T-helper 1 cell treated with Interleukin-12 subunit alpha and Interleukin-12 subunit beta and Interleukin-4 antibody, amounts not matched to agents 30 μg/mL and 1 μg/mL, for 36 hours (primary cell): ENCODE data around the gene IFNLR1.

Experiments used
- H3K27ac Mint-ChIP-seq: one replicate; pipeline ENCODE4 v1.8.0; 2021; ENCODE audit warnings: mild to moderate bottlenecking, mixed read lengths
- H3K27me3 Mint-ChIP-seq: one replicate; pipeline ENCODE4 v1.8.0; 2021; ENCODE audit warnings: low read depth, mixed read lengths
- H3K36me3 Mint-ChIP-seq: one replicate; pipeline ENCODE4 v1.8.0; 2021; ENCODE audit warnings: low read depth, mixed read lengths
- H3K4me1 Mint-ChIP-seq: one replicate; pipeline ENCODE4 v1.8.0; 2021; ENCODE audit warnings: low read depth, mixed read lengths
- H3K4me3 Mint-ChIP-seq: one replicate; pipeline ENCODE4 v1.8.0; 2021; ENCODE audit warnings: mild to moderate bottlenecking, moderate library complexity, mixed read lengths
- H3K9me3 Mint-ChIP-seq: one replicate; pipeline ENCODE4 v1.8.0; 2021; ENCODE audit warnings: mixed read lengths

IFNLR1 gene

DNA sequence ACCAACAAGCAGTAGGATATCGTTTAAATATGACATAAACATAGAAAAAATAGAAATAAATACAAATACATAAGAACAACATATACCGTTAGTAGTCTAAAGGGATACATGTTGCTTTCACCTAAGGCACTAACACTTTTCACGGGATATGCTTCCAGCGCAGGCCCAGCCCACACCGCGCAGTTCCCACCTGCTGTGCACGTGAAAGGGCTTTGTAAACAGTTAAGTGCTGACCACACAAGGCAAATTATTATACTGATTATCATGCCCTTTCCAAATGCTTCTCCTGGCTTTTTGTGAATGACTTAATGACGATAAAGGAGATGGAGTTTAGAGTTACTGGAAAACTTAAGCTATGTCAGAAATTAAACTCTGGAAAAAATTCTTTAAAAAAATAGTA is 32.9 kb downstream of the IFNLR1 start:
- Mint-ChIP-seq H3K27me3 (peaks cover 26% of the 10 kb centered on the region), H3K36me3 (no peaks in the 10 kb centered on the region), H3K27ac (no peak overlapping the region), H3K9me3 (no peaks in the 10 kb centered on the region), H3K4me3 (no peak overlapping the region), H3K4me1 (peaks cover 17% of the 10 kb centered on the region)

DNA sequence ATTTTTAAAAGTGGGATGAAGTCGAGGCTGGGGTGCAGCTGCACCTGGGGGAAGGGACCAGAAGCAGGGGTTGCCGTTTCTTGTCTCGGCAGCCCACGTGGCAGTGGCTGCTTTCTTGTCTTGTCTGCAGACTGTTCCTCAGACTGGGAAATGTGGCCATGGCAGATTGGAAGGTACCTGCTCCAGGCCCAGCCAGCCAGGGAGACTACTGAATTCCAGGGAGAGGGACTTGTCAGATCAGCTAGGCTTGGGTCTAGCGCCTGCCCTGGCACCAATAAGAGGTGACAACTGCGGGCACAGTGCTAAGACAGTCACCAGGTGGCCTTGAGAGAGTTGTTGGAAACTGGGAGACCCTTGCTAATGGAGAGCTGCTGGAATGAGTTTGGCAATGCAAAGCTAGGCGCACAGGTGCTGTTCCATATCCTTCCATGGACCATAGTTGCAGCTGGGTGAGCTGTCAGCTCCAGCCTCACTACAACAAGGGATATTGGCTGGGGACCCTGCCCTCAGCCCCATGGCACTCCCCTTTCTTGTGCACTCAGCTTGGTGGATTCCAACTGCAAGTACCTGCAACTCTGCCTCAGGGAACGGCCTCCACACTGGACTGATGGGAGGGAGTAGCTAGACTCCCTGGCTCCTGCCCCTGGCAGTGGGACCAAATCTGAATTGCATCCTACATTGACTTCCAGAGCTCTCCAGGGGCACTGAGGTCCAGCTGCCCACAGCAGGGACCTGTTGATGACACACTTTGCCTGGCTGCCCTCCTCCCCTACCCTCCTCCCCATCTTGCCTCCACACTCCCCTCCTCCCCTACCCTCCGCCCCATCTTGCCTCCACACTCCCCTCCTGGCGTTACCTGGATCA is 34.2 kb downstream of the IFNLR1 start:
- no peaks in the 10 kb centered on the region for H3K36me3 Mint-ChIP-seq
- no peak overlapping the region for H3K27ac Mint-ChIP-seq
- no peaks in the 10 kb centered on the region for H3K9me3 Mint-ChIP-seq
- H3K4me3 Mint-ChIP-seq = no peak overlapping the region
- H3K27me3 Mint-ChIP-seq = peaks cover 32% of the 10 kb centered on the region
- peaks cover 17% of the 10 kb centered on the region for H3K4me1 Mint-ChIP-seq

DNA sequence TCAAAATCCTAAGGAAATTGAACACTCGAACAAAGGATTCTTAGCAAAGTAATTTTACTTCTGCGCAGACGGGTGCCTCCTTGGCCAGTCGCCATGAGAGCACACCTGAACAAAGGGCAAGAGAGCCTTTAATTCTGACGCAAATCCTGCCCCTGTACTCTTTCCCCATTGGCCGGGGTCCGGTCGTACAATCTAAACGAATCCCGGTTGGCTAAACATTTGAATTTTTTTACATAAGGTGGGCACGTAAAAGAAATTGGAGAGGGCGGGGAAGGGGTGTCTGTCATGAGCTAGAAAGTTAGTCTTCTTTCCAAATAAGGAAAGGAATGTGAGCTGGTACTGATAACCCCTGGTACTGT is 35.9 kb downstream of the IFNLR1 start:
- peaks cover 41% of the 10 kb centered on the region for H3K27me3 Mint-ChIP-seq
- no peaks in the 10 kb centered on the region for H3K36me3 Mint-ChIP-seq
- H3K4me3 Mint-ChIP-seq = no peak overlapping the region
- H3K27ac Mint-ChIP-seq = no peak overlapping the region
- no peaks in the 10 kb centered on the region for H3K9me3 Mint-ChIP-seq
- peaks cover 17% of the 10 kb centered on the region for H3K4me1 Mint-ChIP-seq

DNA sequence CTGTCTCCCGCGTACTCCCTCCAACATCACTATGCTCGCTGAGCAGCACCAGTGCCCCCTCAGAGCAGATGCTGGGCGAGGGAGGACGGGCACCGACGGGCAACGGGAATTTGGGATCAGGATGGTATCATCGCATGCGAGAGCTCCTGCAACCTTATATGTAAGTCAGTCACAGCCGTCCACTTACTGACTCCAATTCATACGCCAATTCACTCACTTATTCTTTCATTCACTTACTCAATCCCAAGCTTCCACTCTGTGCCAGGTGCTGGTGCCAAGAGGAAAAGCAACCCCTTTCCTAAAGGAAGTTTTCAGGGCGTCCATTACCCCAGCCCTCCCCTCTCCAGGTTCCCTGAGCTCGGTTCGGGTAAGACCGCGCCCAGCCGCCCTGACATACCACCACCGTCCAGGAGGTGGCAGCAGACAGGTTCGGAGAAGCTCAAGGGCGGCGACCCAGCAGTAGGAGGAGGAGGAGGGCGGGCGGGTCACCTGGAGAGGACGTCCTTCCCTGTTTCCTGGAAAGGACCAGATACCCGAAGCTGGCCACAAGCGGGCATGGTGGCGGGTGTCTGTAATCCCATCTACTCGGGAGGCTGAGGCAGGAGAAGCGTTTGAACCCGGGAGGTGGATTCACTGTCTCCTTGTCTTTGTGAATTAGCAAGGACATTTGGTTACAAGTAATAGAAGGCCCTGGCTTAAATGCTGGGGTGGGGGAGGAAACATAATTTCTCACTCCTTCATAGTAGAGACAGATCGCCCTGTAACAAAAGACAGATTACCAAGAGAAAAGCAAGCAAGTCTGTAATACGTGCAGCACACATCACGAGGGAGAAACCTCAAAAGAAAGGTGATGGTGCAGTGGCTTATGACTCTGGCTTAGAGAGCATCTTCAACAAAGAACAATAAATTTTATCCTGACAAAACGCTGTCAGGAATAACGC is 36.6 kb downstream of the IFNLR1 start:
- H3K4me3 Mint-ChIP-seq = peak overlapping the region; percentile 58
- H3K27me3 Mint-ChIP-seq = peaks cover 42% of the 10 kb centered on the region
- no peaks in the 10 kb centered on the region for H3K9me3 Mint-ChIP-seq
- H3K27ac Mint-ChIP-seq = no peak overlapping the region
- H3K36me3 Mint-ChIP-seq = no peaks in the 10 kb centered on the region
- peaks cover 17% of the 10 kb centered on the region for H3K4me1 Mint-ChIP-seq

DNA sequence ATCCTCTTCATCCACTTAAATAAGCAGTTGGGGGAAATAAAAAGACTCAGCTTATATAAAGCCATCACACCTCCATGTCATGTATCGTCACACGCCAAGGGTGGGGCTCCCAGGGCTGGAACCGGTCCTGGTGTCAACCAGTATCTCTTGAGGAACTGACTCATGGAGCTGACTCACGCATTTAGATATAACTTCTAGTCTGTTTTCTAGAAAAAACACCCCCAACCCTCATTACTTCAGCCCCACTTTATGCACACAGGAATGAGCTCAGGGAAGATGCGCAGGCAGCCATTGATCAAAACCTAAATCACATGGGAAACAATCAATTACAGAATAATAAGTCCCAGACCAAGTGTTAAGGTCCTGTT is 37.2 kb downstream of the IFNLR1 start:
- Mint-ChIP-seq H3K27me3 (peaks cover 42% of the 10 kb centered on the region), H3K4me1 (peaks cover 15% of the 10 kb centered on the region), H3K27ac (no peak overlapping the region), H3K4me3 (no peak overlapping the region), H3K9me3 (no peaks in the 10 kb centered on the region), H3K36me3 (no peaks in the 10 kb centered on the region)

DNA sequence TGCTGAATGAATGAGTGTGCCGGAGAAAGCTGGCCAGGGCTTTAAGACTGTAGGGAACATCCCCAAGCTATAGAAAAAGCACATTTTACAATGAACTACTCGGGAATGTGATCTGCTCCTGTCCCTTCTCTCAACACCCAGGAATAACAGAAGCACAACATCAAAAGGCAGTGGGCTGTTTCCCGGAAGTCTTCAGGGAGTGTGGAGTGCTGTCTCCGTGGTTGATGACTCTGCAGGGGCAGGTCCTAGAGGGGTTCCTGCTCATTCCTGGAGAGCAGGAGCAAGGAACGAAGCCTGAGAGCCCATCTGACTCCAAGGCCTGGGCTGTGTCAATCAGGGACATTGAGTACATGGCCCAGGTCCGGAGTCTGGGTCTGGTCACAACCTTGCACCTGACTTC is 39.3 kb downstream of the IFNLR1 start:
- no peaks in the 10 kb centered on the region for H3K9me3 Mint-ChIP-seq
- H3K4me3 Mint-ChIP-seq = no peak overlapping the region
- no peaks in the 10 kb centered on the region for H3K36me3 Mint-ChIP-seq
- H3K4me1 Mint-ChIP-seq = peaks cover 15% of the 10 kb centered on the region
- peaks cover 41% of the 10 kb centered on the region for H3K27me3 Mint-ChIP-seq
- no peak overlapping the region for H3K27ac Mint-ChIP-seq

DNA sequence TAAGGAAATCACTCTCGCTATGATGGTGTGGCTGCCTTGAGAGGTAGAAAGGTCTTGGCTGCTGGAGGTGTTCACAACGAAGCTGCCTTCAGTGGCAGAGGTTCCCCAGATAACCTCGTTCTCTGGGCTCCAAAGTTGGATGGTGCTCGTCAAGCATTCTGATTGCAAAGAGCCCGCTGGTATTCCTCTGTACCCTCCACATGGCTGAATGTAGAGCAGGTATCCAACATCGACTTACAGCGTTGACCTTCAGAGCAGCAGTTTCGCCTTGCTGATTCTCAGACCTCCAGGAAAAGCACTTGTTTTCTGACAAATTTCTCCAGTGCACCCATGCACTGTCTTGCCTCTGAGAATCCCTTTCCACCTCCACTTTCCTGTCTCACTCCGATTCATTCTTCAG is 39.9 kb downstream of the IFNLR1 start:
- Mint-ChIP-seq H3K27ac (no peak overlapping the region), H3K4me1 (peaks cover 15% of the 10 kb centered on the region), H3K9me3 (no peaks in the 10 kb centered on the region), H3K27me3 (peaks cover 39% of the 10 kb centered on the region), H3K36me3 (no peaks in the 10 kb centered on the region), H3K4me3 (no peak overlapping the region)

DNA sequence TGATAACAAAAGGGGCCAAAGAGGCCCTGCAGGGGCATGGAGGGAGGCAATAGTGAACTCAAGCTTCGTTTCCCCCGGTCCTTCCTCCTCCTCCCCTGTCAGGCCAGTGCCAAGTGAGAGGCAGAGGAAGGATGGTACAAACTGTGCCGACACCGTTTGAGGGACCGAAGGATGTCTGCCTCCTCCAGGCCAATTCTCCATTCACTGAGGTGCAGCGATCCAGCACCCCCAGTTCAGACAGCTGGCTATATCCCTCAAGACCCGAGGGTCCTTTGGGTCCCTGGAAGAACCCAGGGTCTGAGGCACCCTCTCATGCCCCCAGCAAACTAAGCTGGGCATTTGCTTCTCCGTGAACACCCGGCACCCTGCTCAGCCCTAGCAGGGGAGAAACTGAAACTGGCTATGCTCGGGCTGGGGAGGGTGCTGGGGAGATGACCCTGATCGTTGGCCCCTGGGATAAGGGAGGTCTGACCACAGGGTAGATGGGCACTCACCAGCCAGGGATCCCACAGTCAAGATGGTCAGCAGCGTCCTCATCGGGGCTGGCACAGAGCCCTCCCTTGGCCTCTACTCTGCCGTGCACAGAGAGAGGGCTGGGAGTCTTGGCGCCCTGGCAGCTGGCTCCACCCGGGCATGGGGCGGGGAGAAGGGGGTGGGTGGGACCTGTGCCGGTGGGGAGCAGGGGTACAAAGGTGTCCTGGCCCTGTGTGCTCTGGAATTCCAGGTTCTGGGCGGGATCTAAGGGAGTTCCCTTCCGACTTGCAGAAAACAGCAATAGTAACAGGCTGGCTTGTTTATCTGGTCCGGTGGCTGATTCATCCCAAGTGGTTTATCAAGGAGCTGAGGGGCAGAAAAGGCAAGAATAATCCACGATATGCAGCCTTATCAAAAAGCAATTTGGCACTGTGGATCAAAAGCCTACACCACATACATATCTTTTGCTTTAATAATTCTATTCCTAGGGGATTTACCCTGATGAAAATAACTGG is 44.2 kb downstream of the IFNLR1 start, which contains the start of gene IL22RA1:
Gene IL22RA1, minus strand, starts transcription at position 595 of the 989 bp plus-strand sequence. Its CDS starts 58 bp downstream, at position 537.
- no peak within 1 kb of the TSS for H3K4me3 Mint-ChIP-seq
- H3K4me1 Mint-ChIP-seq = peaks cover 2% of the 10 kb centered on the region
- no peaks in the 10 kb centered on the region for H3K36me3 Mint-ChIP-seq
- H3K27ac Mint-ChIP-seq = no peak within 1 kb of the TSS
- peaks cover 17% of the 10 kb centered on the region for H3K27me3 Mint-ChIP-seq
- H3K9me3 Mint-ChIP-seq = no peaks in the 10 kb centered on the region

DNA sequence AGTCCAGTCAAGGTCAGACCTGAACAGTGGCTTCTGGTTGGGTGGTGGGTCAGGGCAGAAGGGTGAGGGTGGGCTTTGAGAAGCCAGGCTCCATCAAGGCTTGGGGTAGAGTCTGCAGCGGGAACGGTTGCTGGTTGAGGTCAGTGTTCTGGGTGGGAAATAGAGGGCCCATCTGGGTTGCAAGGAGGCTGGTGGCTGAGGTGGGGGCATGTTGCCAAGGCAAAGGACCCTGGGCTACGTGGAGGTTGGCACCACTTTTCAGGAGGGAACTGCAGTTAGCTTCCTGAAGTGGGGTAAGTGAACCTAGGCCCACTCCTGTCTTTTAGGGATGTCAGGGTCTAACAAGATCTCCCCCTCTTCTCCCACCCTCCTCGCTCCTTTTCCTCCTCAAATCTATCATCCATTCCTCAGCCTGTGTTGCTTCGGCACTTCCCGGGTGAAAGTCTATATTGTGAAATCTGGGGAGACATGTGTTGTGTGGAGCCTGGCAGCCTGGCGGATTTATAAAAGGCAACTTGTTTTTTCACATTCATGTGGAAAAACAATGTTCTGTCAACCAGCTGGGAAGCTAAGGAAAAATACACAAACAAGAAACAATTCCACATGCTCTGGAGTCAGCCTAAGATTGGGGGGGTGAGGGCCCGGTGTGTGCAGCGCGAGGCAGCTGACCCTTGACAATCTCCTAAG is 45.6 kb downstream of the IFNLR1 start:
- H3K9me3 Mint-ChIP-seq = no peaks in the 10 kb centered on the region
- H3K27me3 Mint-ChIP-seq = peaks cover 11% of the 10 kb centered on the region
- peaks cover 2% of the 10 kb centered on the region for H3K4me1 Mint-ChIP-seq
- no peak overlapping the region for H3K4me3 Mint-ChIP-seq
- H3K36me3 Mint-ChIP-seq = no peaks in the 10 kb centered on the region
- H3K27ac Mint-ChIP-seq = no peak overlapping the region

DNA sequence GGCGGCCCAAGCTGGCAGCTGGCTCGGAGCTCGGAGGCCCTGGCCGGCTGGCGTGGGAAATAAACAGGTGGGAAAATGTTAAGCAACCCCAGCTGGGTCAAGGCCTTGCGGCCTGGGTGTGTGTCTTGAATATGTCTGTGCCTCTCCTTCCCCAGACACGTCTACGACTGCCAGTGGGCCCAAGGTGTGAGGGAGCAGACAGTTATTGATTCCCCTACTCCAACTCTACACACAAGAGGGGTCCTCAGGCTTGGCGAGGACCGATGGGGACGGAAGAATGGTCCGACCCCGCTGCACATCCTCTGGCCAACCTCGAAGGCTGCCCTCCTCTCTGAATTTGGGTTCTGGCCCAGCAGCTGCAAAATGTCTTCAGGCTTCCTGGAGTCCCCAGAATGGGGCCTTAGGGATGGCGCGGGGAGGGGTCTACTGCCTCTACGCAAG is 46.3 kb downstream of the IFNLR1 start:
- no peaks in the 10 kb centered on the region for H3K36me3 Mint-ChIP-seq
- H3K9me3 Mint-ChIP-seq = no peaks in the 10 kb centered on the region
- H3K27ac Mint-ChIP-seq = no peak overlapping the region
- H3K4me3 Mint-ChIP-seq = no peak overlapping the region
- peaks cover 2% of the 10 kb centered on the region for H3K4me1 Mint-ChIP-seq
- H3K27me3 Mint-ChIP-seq = peaks cover 7% of the 10 kb centered on the region

DNA sequence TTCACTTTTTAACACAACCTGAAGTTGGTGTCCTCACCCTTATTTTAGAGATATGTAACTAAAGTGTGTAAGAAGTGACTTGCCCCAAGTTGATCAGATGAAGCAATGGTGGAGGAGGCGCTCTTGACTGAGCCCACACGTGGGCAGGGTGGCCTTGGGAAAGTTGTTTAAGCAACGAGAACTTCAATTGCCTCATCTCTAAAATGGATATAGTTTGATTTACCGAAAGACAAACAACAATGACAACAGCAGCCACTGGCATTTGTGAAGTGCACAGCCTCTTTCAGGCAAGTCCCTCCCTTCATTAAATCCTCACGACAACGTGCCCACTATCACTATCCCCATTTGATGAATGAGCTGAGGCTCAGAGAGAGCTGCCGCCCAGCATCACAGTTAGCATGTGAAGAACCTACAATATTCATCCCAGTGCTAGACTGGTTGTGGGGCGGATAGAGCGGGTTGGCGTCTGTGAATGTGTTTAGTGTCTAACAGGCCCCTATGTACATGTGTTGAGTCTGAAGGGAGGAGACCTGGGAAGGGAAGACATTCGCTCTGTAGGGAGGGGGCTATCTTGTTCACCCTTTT is 47.2 kb downstream of the IFNLR1 start:
- H3K4me3 Mint-ChIP-seq = no peak overlapping the region
- H3K27me3 Mint-ChIP-seq = peaks cover 7% of the 10 kb centered on the region
- H3K9me3 Mint-ChIP-seq = peaks cover 3% of the 10 kb centered on the region
- no peaks in the 10 kb centered on the region for H3K36me3 Mint-ChIP-seq
- no peak overlapping the region for H3K27ac Mint-ChIP-seq
- H3K4me1 Mint-ChIP-seq = peaks cover 2% of the 10 kb centered on the region

DNA sequence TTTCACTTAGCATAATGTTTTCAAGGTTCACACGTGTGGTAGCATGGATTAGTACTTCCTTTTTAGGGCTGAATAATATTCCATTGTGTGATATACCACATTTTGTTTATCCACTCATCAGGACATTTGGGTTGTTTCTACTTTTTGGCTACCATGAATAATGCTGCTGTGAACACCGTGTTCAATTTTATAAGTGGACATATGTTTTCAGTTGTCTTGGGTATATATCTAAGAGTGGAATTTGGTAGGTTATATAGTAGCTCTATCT is 47.9 kb downstream of the IFNLR1 start:
- Mint-ChIP-seq H3K9me3 (peaks cover 4% of the 10 kb centered on the region), H3K27me3 (peaks cover 3% of the 10 kb centered on the region), H3K36me3 (no peaks in the 10 kb centered on the region), H3K4me1 (peaks cover 2% of the 10 kb centered on the region), H3K4me3 (no peak overlapping the region), H3K27ac (no peak overlapping the region)

DNA sequence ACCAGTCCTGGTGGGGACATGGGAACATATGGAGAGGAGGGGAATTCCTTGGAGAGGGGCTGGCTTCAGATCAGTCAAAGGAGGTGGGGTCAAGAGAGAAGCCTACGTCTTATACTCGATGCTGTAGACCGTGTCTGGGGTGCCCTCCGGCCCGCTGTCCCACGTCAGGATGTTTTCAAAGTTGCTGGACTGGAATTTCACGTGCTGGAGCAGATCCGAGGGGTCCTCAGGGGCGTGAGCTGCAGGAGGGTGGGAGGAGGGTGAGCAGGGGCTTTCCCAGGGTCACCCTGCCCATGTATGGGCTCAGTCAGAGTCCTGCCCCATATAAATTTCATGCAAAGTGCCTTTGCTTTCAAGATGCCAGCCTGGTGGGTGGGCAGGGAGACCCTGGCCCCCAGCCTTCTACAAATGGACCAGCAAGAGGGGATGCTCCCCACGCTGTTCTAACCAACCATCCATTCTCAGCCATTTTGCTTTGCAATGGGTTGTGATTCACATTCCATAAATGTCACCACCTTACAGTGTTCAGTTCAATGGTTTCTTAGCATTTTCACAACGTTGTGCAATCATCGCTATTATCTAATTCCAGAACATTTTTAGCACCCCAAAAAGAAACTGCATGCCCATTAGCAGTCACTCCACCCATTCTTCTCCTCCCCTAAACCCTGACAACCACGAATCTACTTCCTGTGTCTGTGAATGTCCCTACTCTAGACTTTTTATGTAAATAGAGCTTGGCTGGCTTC is 48.4 kb downstream of the IFNLR1 start:
- Mint-ChIP-seq H3K36me3 (no peaks in the 10 kb centered on the region), H3K4me3 (no peak overlapping the region), H3K9me3 (peaks cover 4% of the 10 kb centered on the region), H3K27ac (no peak overlapping the region), H3K27me3 (peaks cover 3% of the 10 kb centered on the region), H3K4me1 (peaks cover 2% of the 10 kb centered on the region)
